22Rv1 (cell line): ENCODE results near the gene EPB41L4B.

ENCODE experiments used
- H3K27ac ChIP-seq: fragments of 450-650 bp; 2 replicates; pipeline ENCODE4 v1.5.1; 2017
- CTCF ChIP-seq: fragments of 450-650 bp; IDR thresholded peaks from 2 replicates; pipeline ENCODE4 v1.5.1; 2017; ENCODE audit warnings: mild to moderate bottlenecking
- ZFX ChIP-seq: fragments of 450-650 bp; IDR thresholded peaks from 2 replicates; pipeline ENCODE4 v1.6.1; 2017; ENCODE audit warnings: antibody characterized with exemption, borderline replicate concordance

EPB41L4B gene

DNA sequence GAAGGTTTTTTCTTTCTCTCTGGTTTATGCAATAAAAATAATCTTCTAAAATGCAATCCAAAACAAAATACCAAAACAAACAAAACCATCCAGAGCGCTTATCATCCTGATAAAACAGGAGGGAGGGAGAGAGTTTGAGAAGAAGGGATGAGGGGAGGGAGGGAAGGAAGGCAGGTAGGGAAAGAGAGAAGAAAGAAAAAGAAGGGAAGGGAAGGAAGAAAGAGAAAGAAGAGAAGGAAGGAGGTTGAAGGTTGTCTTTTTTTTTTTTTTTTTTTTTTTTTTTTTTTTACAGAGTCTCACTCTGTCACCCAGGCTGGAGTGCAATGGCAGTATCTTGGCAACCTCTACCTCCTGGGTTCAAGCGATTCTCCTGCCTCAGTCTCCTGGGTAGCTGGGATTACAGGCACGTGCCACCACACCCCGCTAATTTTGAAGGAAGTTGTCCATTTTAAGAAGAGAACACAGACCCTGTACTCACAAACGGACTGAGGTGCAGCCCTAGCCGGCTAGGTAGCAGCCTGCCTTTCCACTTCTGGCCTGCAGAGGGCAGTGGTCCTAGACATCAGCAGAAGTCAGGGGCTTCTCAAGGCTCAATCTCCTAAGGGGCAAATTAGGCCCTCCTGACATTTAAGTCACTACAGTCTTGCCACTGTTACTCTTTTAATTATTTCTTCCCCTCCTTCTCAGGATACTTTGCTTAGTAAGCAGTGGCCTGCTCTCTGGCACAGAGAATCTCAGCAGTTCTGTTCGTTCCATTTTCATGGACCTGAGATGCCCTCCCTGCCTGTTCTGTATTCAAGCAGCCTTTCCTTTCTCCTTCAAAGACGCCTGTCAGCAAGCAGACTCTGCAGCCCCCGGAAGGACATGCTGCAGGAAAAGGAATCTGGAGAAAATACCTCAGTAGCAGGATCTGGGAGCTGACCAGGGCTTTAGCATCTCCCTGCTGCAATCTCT is 76.4 kb downstream of the EPB41L4B start:
- peak; percentile 93 for TF ChIP-seq CTCF
- TF ChIP-seq ZFX: no peak
- H3K27ac ChIP-seq: no peak overlapping the region

DNA sequence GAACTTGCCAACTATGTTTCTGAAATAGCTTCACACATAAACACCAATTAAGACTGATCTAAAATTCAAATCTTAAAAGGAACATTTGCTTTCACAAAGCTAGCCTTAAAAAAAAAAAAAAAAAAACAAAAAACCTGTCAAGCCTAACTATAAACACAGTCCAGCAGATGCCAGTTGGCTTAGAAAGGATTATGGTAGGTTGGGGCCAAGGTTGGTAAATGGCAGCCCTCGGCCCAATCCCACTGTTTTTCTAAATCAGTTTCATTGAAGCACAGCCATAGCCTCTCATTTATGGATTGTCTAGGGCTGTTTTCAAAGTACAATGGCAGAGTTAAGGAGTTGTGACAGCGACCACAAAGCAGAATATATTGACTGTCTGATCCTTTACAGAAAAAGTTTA is 78.1 kb downstream of the EPB41L4B start:
- no peak overlapping the region for H3K27ac ChIP-seq
- TF ChIP-seq ZFX (no peak), CTCF (no peak)

- TF ChIP-seq ZFX: no peak
- no peak for TF ChIP-seq CTCF
- H3K27ac ChIP-seq: peak overlapping the region; percentile 38; the same call in 1 of the 2 replicates
Observed at GRCh38 chr9:109242014-109242413, 78.8 kb downstream of the EPB41L4B start.

- TF ChIP-seq ZFX (no peak), CTCF (no peak)
- H3K27ac ChIP-seq: peak overlapping the region; percentile 38; the same call in 1 of the 2 replicates
Observed at GRCh38 chr9:109241207-109241606, 79.7 kb downstream of the EPB41L4B start.

- H3K27ac ChIP-seq: no peak overlapping the region
Observed at GRCh38 chr9:109239240-109239639, 81.6 kb downstream of the EPB41L4B start.

DNA sequence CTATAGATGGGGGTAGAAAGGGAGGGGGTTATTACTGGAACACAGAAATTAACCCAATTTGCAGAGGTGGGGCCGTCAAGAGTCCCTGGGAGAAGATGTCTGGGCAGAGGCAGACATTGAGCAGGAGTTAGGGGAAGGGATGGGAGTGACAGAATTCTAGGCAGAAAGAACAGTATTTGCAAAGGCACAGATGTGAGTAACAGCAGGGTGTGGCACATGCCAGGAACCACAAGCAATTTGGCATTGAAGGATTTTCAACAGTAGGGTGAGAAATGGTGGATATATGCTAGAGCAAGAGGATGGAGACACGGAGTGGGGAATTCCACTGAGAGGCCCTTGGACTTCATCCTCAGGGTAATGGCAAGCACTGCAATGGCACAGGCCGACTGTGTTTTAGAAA is 82.2 kb downstream of the EPB41L4B start:
- no peak overlapping the region for H3K27ac ChIP-seq
- TF ChIP-seq ZFX (no peak), CTCF (no peak)

More at GRCh38 chr9:109239240-109239639, 81.6 kb downstream of the EPB41L4B start:
- no peak for TF ChIP-seq CTCF
- TF ChIP-seq ZFX: no peak

- no peak overlapping the region for H3K27ac ChIP-seq
Observed at GRCh38 chr9:109238125-109238524, 82.7 kb downstream of the EPB41L4B start.

More at GRCh38 chr9:109238125-109238524, 82.7 kb downstream of the EPB41L4B start:
- TF ChIP-seq ZFX: no peak
- no peak for TF ChIP-seq CTCF
